Endothelial cell of umbilical vein (primary cell): ENCODE data around the gene TOM1L1.

Experiments
- JUN ChIP-seq: IDR thresholded peaks from 2 replicates; pipeline ENCODE4 v1.6.1; 2011; ENCODE audit warnings: borderline replicate concordance, low read depth; ENCODE audit not compliant: insufficient read length, insufficient read depth
- MAX ChIP-seq: IDR thresholded peaks from 2 replicates; pipeline ENCODE4 v1.6.1; 2011; ENCODE audit not compliant: insufficient read depth, insufficient read length
- POLR2AphosphoS5 ChIP-seq: IDR thresholded peaks from 2 replicates; pipeline ENCODE4 v1.6.1; 2012; ENCODE audit warnings: low read depth, mild to moderate bottlenecking, control low read depth, low read length, moderate library complexity; ENCODE audit not compliant: insufficient read depth

GRCh38 chr17:54982399-54982798 is 81.7 kb downstream of the TOM1L1 start:
- TF ChIP-seq JUN = no peak
- no peak for TF ChIP-seq POLR2AphosphoS5
- no peak for TF ChIP-seq MAX
